Astrocyte of the spinal cord (primary cell): ENCODE measurements around the gene SLC25A26.

Experiments used
- DNase-seq: peaks from one replicate; pipeline ENCODE4 v3.0.0; 2011; ENCODE audit warnings: low read depth, low spot score
- H3K4me3 ChIP-seq: 2 replicates; pipeline ENCODE4 v1.5.1; 2011; ENCODE audit warnings: low read depth, mild to moderate bottlenecking, low read length, moderate library complexity
- in situ Hi-C: cut with HindIII; loops from 2 replicates; pipeline ENCODE4 v1.10.0; 2017; ENCODE audit warnings: low sequenced_read_pairs
- TF ChIP-seq, protein P1 (sequence below): IDR thresholded peaks from 2 replicates; pipeline ENCODE4 v1.5.1; 2012; ENCODE audit warnings: low read depth, mild to moderate bottlenecking, low read length, inconsistent platforms

SLC25A26 gene

GRCh38 chr3:66425576-66426114, 204.8 kb downstream of the SLC25A26 start:
- TF ChIP-seq, protein P1, sequence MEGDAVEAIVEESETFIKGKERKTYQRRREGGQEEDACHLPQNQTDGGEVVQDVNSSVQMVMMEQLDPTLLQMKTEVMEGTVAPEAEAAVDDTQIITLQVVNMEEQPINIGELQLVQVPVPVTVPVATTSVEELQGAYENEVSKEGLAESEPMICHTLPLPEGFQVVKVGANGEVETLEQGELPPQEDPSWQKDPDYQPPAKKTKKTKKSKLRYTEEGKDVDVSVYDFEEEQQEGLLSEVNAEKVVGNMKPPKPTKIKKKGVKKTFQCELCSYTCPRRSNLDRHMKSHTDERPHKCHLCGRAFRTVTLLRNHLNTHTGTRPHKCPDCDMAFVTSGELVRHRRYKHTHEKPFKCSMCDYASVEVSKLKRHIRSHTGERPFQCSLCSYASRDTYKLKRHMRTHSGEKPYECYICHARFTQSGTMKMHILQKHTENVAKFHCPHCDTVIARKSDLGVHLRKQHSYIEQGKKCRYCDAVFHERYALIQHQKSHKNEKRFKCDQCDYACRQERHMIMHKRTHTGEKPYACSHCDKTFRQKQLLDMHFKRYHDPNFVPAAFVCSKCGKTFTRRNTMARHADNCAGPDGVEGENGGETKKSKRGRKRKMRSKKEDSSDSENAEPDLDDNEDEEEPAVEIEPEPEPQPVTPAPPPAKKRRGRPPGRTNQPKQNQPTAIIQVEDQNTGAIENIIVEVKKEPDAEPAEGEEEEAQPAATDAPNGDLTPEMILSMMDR: no peak
- no peak for DNase-seq
- in situ Hi-C loops: no loop called here

GRCh38 chr3:66426135-66426534, 205.3 kb downstream of the SLC25A26 start:
- H3K4me3 ChIP-seq: no peak overlapping the region
- in situ Hi-C loops: no loop called here
- DNase-seq: no peak
- TF ChIP-seq, protein P1: no peak

More at GRCh38 chr3:66425576-66426114, 204.8 kb downstream of the SLC25A26 start:
- H3K4me3 ChIP-seq: no peak overlapping the region

DNA sequence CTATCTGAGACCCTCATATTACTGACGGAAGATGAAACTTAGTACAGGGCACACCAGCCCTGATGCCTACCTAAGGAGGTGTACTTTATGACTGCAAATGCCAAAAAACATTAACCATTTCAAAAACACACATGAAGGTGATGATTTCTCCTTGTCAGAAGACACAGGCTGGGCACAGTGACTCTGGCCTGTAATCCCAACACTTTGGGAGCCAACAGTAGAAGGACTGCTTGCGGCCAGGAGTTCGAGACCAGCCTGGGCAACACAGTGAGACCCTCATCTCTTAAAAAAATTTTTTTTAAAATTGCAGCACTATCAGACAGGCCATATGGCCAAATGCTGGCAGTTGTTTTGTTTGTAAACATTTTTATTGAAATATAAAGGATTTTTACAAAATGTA, 206.6 kb downstream of the SLC25A26 start:
- TF ChIP-seq, protein P1: no peak
- H3K4me3 ChIP-seq: no peak overlapping the region
- in situ Hi-C loops: no loop called here
- DNase-seq: no peak

GRCh38 chr3:66427951-66428474, 207.2 kb downstream of the SLC25A26 start:
- TF ChIP-seq, protein P1: no peak
- no peak overlapping the region for H3K4me3 ChIP-seq
- in situ Hi-C loops: no loop called here
- no peak for DNase-seq
